ENCODE measurements around the gene PRKCA.
"Not testable (repeated sequence)": the region's sequence is repeated elsewhere in the genome, so short reads cannot be mapped to it uniquely, and the experiment has no call there.

The PRKCA gene

DNA sequence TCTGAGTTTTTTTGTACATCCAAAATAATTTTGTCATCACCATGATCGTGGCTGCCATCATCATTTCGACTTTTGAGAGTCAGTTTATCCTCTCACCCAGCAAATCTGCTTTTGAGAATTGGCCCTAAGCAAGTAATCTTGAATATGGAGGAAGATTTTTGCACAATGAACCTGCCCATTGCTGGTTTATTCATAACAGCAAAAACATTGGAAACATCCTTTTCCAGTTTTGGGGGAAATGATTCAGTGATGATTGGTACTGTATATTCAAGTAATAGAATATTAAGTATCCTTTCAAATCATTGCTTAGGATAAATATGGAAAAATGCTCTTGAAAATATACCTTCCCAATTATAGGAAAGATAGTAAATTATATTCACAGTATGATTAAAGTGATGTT, 53.1 kb downstream of the PRKCA start:
- DNase-seq (ENCODE audit: low spot score) = no peak
- TF ChIP-seq, protein P1, sequence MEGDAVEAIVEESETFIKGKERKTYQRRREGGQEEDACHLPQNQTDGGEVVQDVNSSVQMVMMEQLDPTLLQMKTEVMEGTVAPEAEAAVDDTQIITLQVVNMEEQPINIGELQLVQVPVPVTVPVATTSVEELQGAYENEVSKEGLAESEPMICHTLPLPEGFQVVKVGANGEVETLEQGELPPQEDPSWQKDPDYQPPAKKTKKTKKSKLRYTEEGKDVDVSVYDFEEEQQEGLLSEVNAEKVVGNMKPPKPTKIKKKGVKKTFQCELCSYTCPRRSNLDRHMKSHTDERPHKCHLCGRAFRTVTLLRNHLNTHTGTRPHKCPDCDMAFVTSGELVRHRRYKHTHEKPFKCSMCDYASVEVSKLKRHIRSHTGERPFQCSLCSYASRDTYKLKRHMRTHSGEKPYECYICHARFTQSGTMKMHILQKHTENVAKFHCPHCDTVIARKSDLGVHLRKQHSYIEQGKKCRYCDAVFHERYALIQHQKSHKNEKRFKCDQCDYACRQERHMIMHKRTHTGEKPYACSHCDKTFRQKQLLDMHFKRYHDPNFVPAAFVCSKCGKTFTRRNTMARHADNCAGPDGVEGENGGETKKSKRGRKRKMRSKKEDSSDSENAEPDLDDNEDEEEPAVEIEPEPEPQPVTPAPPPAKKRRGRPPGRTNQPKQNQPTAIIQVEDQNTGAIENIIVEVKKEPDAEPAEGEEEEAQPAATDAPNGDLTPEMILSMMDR (IDR thresholded peaks at IDR 0.05; ENCODE audit: extremely low read depth, missing control alignments) = no peak

DNA sequence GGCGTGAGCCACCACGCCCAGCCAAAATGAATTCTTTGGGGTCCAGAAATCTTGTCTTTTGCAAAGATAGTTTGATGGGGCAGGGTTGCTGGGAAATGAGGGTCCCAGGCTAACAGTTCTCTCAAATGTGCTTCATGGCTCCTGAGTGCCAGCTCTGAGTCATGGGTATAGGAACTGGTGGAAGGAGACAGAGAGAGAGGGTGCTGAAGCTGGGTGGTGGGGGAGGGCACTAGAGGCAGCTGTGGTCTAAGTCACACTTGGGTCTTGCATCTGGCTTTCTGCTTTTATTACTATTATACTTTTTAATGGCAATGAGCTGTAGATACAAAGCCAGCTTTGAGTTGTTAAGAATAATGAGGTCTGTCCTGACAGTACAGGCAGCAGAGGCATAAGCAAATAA, 54.6 kb downstream of the PRKCA start:
- TF ChIP-seq, protein P1 (IDR thresholded peaks at IDR 0.05; ENCODE audit: extremely low read depth, missing control alignments) = no peak
- no peak for DNase-seq (ENCODE audit: low spot score)

DNA sequence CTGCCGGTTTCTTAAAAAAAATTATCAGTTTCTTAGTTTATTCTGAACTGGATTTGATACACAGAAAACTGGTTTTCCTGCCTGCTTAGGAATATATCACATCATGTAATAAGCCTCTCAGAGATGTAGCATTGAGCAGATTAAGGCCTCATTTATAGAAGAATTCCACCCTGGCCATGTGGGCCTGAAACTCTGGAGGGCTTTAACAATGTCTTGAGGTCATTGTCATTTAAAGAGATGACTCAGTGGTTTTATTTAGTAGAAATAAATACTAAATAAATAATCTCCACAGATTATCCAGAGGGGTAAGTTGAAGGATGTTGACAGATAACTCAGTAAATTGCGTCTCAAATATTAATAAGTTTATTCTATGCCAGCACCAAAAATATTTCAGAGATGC, 56.9 kb downstream of the PRKCA start:
- no peak for DNase-seq (ENCODE audit: low spot score)
- TF ChIP-seq, protein P1 (IDR thresholded peaks at IDR 0.05; ENCODE audit: extremely low read depth, missing control alignments) = no peak

DNA sequence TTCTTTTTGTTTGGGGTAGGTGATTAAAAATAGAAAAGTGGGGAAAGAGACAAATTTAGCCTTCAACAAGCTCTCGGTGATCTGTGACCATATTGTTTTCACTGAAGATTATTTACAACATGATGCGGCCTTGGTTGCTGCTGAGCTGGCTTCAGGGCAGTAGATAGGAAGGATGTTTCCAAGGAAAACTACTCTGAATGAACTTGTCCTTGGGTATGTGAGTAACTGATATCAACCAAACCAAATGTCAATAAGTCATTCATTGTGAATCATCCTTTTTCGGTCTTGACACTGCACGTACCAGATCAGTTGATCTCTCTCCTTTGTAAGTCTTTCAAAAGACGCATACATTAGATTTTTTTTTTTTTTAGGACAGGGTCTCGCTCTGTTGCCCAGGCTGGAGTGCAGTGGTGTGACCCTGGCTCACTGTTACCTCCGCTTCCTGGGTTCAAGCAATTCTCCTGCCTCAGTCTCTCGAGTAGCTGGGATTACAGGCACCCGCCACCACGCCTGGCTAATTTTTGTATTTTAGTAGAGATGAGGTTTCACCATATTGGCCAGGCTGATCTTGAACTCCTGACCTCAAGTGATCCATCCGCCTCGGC, 58.6 kb downstream of the PRKCA start:
- DNase-seq (ENCODE audit: low spot score) = not testable (repeated sequence)

DNA sequence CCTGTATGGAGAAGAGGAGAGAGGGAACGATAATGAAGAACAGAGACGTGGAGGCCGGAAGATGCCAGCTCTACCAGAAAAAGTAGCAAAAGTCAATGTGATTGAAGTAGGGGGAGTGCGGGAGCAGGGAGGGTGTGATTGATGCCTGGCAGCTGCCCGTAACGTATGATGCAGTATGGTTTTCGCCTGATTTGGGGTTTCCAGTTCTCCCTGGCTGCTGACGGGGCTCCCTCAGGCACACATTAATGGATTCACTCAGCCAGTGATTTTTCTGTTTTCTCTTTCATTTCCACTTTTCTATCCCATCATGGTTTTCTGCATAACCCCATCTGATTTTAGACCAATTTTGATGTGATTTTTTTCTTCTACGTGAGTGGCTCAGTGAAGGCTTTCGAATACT, 62.1 kb downstream of the PRKCA start:
- TF ChIP-seq, protein P1 (IDR thresholded peaks at IDR 0.05; ENCODE audit: extremely low read depth, missing control alignments) = no peak

DNA sequence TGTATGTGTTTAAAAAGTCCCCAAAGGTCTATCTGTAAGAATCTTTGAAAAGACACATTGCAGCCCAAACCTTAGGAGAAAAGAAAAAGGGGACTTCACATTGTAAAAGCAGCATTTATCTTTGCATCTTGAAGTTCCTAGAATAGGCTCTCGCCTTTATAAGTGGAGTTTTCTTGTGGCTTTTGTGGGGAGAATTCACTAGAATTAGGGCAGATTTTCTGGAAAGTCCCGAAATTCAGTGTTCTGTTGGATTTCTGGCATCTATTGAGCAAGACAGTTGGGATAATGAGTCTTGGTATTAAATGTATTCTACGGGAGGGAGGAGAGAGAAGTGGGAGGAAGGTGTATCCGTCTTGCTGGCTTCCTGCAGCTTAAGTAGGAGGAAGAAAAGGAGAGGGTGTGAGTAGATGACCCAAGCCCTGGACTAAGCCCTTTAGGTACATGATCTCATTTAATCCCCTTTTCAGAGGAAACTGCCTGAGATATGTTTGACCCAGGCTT, 62.6 kb downstream of the PRKCA start:
- TF ChIP-seq, protein P1 (IDR thresholded peaks at IDR 0.05; ENCODE audit: extremely low read depth, missing control alignments) = no peak
- DNase-seq (ENCODE audit: low spot score) = no peak

More for the DNA sequence above, 62.1 kb downstream of the PRKCA start:
- DNase-seq (ENCODE audit: low spot score) = no peak

DNA sequence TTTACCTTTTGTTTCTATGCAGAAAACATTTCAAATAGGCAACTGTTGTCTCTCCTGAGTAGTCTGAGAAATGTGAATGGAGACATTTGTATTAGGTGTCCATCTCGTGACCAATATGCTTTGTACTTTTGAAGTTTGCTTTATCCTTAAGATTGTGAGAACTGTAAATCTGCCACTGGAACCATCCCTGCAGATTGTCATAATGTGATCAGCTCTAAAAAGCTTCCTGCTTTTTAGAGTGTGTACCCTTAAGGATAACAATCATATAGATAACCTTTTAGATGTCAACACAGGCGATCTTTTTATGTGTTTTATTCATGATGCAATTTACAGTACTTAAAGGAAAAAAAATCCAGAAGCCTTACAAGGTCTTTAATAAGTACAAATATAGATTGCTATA, 63.5 kb downstream of the PRKCA start:
- DNase-seq (ENCODE audit: low spot score) = no peak
- TF ChIP-seq, protein P1 (IDR thresholded peaks at IDR 0.05; ENCODE audit: extremely low read depth, missing control alignments) = no peak

DNA sequence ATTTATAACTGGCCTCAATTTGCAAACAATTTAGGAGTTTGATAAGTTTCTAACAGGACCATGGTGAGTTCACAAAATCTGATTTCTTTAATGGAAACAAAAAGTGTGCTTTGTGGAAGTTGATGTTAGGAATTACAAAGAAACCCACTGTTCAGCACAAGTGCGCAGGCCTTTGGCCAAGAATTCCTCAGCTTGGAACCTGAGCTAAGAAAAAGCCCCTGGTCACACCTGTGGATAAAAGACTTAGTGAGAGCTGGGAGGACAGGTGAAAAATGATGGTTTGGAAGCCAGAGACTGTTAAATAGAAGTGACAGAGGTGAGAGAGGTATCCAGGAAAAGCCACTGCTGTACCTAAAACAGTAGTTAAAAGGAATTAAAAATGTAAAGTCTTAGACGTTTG, 64.7 kb downstream of the PRKCA start:
- no peak for DNase-seq (ENCODE audit: low spot score)
- TF ChIP-seq, protein P1 (IDR thresholded peaks at IDR 0.05; ENCODE audit: extremely low read depth, missing control alignments) = no peak

Measured in GM20000 (cell line).